Measurements from ENCODE around the gene VIPAS39. TPM values are rescaled to one million over a fixed set of nuclear protein-coding genes. Genes with fewer than 3 reads are reported as not detected.

VIPAS39 gene
- total and polyA plus RNA-seq, 8 donors = 15.4 to 40.4 (median 30.2) TPM

DNA sequence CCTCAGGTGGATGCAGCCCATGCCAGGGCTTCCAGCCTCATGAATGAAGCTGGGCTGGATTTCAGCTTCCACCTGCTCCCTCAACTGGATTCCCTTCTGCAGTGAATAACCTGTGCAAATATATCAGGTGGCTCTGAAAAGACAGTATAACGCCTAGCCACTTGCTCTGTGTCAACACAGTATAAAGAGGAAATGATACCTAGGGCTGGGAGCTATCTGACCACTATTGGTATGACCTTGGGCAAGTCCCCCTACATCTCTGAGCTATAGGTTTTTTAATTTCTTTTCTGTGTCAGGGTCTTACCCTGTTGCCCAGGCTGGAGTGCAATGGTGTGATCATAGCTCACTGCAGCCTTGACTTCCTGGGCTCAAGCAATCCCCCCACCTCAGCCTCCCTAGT is 21.4 kb upstream of the VIPAS39 start:
- no peaks in the 10 kb centered on the region for H3K4me1 ChIP-seq
- H3K36me3 ChIP-seq = no peaks in the 10 kb centered on the region
- TF ChIP-seq, protein P1, sequence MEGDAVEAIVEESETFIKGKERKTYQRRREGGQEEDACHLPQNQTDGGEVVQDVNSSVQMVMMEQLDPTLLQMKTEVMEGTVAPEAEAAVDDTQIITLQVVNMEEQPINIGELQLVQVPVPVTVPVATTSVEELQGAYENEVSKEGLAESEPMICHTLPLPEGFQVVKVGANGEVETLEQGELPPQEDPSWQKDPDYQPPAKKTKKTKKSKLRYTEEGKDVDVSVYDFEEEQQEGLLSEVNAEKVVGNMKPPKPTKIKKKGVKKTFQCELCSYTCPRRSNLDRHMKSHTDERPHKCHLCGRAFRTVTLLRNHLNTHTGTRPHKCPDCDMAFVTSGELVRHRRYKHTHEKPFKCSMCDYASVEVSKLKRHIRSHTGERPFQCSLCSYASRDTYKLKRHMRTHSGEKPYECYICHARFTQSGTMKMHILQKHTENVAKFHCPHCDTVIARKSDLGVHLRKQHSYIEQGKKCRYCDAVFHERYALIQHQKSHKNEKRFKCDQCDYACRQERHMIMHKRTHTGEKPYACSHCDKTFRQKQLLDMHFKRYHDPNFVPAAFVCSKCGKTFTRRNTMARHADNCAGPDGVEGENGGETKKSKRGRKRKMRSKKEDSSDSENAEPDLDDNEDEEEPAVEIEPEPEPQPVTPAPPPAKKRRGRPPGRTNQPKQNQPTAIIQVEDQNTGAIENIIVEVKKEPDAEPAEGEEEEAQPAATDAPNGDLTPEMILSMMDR (IDR thresholded peaks at IDR 0.05) = no peak
- intact Hi-C loops (cut with DNase I) = no loop called here
- no peak for ATAC-seq
- no peak overlapping the region for H3K27ac ChIP-seq
- no peak overlapping the region for H3K4me3 ChIP-seq
- no peaks in the 10 kb centered on the region for H3K9me3 ChIP-seq
- H3K27me3 ChIP-seq = no peaks in the 10 kb centered on the region
- DNase-seq = no peak

DNA sequence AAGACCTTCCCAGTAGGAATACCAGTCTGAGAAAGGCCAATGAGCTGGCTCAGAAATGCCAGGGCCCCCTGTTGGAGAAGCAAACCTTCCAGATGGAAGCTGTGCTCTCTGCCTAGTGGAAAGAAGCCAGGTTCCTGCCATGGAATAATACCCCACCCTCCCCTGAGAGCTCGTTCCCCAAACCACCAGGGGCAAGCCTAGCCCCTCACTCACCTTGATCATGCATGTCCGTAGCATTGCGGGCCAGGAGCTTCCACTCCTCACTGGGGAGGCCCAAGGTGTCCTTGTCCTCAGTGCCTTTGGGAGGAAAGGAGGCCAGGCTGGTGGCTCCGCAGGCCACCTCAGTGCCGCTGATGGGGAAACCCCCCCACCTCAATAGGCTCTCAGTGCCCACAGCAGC is 20.6 kb upstream of the VIPAS39 start:
- DNase-seq = peak in 1 of 4 donors; percentile 39
- ATAC-seq = no peak
- no peak overlapping the region for H3K4me3 ChIP-seq
- H3K27ac ChIP-seq = no peak overlapping the region
- H3K4me1 ChIP-seq = no peaks in the 10 kb centered on the region
- no peaks in the 10 kb centered on the region for H3K36me3 ChIP-seq
- H3K9me3 ChIP-seq = no peaks in the 10 kb centered on the region
- H3K27me3 ChIP-seq = no peaks in the 10 kb centered on the region
- TF ChIP-seq, protein P1 (IDR thresholded peaks at IDR 0.05) = no peak
- intact Hi-C loops (cut with DNase I) = no loop called here

DNA sequence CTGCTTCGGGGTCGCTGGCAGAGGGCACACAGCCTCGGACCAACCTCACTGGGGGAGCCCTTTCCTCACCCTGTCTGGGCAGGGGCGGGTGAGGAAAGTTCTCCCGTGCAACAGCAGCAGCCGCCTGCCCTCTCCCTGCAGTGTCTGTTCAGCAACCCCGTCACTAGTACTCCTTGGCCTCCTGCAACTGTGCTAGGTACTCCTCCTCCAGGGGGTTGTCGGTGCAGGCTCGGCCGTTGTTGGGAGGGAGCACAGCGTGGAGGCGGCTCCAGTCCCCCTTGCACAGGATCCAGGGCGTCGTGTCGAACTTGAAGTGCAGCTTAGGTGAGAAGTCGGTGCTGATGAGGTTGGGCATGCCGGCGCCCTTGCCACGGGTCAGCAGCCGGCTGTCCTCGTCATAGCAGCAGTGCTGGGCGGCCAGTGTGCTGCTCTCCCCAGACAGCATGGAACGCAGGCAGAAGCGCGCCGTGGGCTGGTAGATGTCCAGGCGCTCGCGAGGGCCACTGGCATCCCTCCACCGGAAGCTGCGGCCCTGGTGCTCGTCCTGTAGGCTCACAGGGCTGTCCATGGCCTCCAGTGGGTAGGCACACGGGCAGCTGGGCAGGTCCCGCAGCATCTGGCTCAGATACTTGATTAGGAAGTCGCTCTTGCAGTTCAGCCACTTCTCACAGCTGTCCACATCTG is 18.2 kb upstream of the VIPAS39 start:
- no peak overlapping the region for H3K4me3 ChIP-seq
- no peaks in the 10 kb centered on the region for H3K36me3 ChIP-seq
- H3K27me3 ChIP-seq = no peaks in the 10 kb centered on the region
- DNase-seq (no peak), ATAC-seq (no peak)
- H3K9me3 ChIP-seq = no peaks in the 10 kb centered on the region
- TF ChIP-seq, protein P1 (IDR thresholded peaks at IDR 0.05) = no peak
- no peaks in the 10 kb centered on the region for H3K4me1 ChIP-seq
- H3K27ac ChIP-seq = no peak overlapping the region
- intact Hi-C loops (cut with DNase I) = no loop called here

DNA sequence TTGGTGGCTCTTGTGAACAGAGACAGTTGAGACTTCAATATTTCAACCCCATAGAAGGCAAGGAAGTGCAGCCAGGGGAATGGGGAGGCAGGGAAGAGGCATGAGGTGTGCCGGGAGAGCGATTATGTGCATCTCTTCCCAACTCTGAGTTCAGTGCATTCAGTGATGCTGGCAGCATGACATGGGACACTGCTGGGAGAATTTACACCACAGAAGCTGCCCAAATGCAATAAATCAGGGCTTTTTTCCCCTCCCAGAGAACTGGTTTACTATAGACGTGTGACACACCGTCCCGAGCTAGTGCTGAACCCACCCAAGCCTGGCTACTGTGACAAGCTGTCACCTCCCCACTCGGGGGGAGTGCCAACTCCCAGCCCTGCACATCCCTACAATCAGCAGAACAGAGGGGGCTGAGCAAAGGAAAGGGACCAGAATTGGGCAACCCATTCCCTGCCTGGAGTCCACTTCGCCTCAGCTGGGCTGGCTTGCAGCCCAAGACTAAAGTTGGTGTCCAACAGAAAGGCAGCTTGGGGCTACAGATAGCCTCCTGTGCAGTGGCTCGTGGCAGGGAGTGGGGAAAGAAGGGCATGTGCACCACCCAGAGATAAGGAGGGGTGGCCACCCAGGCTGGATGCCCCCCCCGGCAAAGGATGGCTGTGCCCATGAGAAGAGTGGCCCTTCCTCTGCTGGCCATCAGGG is 17.2 kb upstream of the VIPAS39 start:
- TF ChIP-seq, protein P1 (IDR thresholded peaks at IDR 0.05) = no peak
- Histone ChIP-seq H3K4me3 (no peak overlapping the region), H3K36me3 (peaks cover 0 to 5% of the 10 kb centered on the region in 2 donors), H3K27me3 (no peaks in the 10 kb centered on the region), H3K4me1 (no peaks in the 10 kb centered on the region), H3K9me3 (no peaks in the 10 kb centered on the region), H3K27ac (no peak overlapping the region)
- intact Hi-C loops (cut with DNase I) = no loop called here
- DNase-seq (peak in 2 of 4 donors; percentile 16 to 42), ATAC-seq (no peak)

DNA sequence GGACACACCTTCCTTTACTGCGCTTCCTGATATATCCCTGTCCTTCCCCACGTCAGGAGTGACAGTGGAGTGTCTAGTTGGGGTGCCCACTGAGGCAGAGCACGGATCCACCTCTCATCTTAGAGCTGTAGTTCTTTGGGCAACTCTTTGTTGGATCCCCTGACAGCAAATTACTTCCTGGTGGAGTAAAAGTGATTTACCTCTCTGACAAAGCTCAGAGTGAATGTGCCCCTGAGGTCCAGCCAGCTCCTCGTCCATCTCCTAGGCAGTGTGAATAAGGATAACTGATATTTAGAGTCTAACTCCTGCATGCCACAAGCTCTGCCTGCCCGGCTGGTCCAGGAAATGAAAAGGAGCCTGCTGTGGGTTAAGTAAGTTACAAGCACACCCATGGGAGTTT is 16.5 kb upstream of the VIPAS39 start:
- TF ChIP-seq, protein P1 (IDR thresholded peaks at IDR 0.05) = no peak
- DNase-seq = no peak
- Histone ChIP-seq H3K27me3 (no peaks in the 10 kb centered on the region), H3K9me3 (no peaks in the 10 kb centered on the region), H3K36me3 (peaks cover 0 to 12% of the 10 kb centered on the region in 2 donors), H3K4me1 (no peaks in the 10 kb centered on the region), H3K27ac (no peak overlapping the region), H3K4me3 (no peak overlapping the region)
- intact Hi-C loops (cut with DNase I) = no loop called here
- ATAC-seq = no peak

All from left lung (tissue), 10 donors.